ENCODE measurements around the gene PON1. TPM values are rescaled to one million over a fixed set of nuclear protein-coding genes. Genes with fewer than 3 reads are reported as not detected.

PON1 gene
- total RNA-seq, 1 donor from 2014 or later = 8.9 TPM

DNA sequence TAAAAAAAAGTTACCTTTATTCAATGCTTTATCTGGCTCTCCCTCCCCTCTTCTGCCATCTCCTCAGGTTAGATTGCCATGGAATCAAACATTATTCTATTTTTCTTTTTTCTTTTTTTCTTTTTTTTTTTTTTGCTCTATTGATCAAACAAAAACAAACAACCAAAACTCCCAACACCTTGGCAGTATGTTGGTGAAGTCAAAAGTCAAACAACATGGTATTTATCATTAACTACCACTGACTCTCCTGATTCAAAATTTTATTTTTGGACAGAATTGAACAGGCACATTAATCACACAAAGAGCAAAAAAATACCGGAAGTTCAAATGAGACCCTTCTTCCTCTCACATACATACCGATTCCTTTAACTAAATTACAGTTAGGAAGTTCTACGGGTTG lies 6.4 kb downstream of the PON1 start:
- no peak for DNase-seq (ENCODE audit: low spot score)

- DNase-seq (ENCODE audit: low spot score) = no peak
Observed at GRCh38 chr7:95317546-95317945, 6.8 kb downstream of the PON1 start.

DNA sequence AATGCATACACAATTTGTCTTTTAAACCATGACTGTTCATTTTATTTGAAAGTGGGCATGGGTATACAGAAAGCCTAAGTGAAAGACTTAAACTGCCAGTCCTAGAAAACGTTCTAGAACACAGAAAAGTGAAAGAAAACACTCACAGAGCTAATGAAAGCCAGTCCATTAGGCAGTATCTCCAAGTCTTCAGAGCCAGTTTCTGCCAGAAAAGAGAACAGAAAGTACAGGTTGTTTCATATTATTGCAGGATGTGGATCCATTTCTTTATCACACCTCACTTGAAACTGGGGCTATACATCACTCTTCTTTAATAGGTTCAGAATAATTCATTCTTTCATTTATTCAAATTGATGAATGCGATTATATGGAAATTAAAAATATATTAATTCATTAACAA lies 7.7 kb downstream of the PON1 start:
- DNase-seq (ENCODE audit: low spot score) = no peak

DNA sequence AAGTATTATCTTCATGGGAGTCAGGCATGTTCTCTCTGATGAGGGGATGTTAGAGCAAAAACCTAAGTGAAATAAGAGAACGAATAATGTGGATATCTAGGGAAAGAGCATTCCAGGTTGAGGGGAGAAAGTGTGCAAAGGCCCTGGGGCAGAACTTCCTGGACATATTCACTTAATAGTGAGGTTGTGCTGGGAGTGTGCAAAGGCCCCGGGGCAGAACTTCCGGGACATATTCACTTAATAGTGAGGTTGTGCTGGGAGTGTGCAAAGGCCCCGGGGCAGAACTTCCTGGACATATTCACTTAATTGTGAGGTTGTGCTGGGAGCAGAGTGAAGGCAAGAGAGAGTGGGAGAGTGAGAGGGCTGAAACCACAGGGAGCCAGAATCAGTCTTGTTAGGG lies 11.8 kb downstream of the PON1 start:
- DNase-seq (ENCODE audit: low spot score) = no peak

- DNase-seq (ENCODE audit: low spot score) = no peak
Observed at GRCh38 chr7:95311389-95311788, 12.9 kb downstream of the PON1 start.

GRCh38 chr7:95309951-95310350 lies 14.4 kb downstream of the PON1 start:
- no peak for DNase-seq (ENCODE audit: low spot score)

- no peak for DNase-seq (ENCODE audit: low spot score)
Observed at GRCh38 chr7:95304990-95305389, 19.3 kb downstream of the PON1 start.

DNA sequence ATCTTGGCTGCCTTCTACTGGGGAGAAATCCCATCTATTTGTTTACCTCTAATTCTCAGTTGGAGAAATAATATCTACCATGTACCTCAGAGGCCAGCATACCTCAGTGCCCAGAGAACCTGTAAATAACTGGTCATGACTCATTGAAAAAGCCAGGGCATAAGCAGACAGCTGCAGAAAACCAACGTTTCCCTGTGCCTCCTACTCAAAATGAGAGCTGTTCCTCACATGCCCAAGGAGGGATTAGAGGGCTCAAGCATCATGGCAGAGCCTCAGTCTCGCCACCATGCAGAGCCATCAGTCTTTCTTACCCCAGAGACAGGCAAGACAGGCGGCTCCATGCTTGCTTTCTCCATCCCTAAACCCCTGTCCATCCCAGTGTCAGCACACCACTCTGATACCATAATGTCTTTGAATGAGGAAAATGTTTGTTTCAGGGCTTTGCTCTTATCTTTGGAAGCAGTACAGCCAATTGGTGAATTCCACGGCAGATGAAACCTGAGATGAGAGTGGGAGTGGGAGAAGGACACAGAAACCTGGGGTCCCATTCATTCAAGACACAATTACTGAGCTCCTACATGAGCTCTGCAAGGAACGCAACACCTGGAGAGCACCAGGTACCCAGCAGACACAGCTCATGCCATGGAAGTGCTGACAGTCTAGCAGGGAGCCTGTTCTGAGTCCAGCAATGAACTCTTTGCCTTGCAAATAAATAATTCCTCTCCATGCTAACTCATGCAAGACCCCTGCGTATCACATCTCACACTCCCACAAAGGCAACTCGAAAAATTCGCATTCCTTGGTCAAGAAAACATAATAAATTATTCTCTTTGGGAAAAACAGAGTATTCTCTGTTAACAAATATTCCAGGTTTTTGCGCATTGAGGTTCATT lies 21.1 kb downstream of the PON1 start:
- no peak for DNase-seq (ENCODE audit: low spot score)

GRCh38 chr7:95298091-95298490 lies 26.2 kb downstream of the PON1 start:
- no peak for DNase-seq (ENCODE audit: low spot score)

- no peak for DNase-seq (ENCODE audit: low spot score)
Observed at GRCh38 chr7:95297041-95297440, 27.3 kb downstream of the PON1 start.

DNA sequence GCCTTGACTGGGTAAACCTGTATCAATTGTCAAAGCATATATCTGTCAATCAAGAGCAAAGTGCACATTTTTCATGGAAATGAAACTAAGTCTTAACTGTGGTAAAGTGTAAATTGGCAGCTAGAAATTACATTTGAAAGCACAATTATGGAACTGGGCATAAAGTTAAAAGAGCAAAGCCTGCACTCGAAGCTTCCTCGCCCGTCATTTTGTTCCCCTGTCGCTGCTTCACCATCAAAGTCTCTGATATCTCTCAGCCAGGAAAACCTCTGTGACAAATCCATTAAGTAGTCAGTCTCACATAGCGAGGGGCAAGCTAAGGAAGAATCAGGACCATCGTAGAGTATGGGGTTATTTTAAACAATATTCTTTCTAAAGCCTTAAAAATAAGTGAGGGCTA lies 27.9 kb downstream of the PON1 start:
- no peak for DNase-seq (ENCODE audit: low spot score)

DNA sequence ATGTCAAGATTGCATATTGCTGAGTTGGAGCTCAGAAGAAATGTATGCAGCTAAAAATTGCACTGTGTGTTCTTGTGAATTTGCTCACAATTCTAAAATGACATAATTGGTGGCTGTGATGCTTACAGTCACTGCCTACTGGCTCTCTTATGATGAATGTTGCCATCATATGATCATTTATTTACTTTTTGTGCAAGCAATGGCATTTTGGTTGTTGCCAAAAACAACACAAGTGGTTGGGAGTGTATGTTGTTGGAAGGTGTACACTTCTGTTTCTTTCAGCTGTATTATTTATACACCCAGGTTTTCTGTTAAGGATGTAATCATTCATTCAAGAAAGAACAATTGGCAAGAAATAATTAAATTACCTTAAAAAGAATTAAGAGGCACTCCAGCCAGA lies 28.9 kb downstream of the PON1 start:
- no peak for DNase-seq (ENCODE audit: low spot score)

DNA sequence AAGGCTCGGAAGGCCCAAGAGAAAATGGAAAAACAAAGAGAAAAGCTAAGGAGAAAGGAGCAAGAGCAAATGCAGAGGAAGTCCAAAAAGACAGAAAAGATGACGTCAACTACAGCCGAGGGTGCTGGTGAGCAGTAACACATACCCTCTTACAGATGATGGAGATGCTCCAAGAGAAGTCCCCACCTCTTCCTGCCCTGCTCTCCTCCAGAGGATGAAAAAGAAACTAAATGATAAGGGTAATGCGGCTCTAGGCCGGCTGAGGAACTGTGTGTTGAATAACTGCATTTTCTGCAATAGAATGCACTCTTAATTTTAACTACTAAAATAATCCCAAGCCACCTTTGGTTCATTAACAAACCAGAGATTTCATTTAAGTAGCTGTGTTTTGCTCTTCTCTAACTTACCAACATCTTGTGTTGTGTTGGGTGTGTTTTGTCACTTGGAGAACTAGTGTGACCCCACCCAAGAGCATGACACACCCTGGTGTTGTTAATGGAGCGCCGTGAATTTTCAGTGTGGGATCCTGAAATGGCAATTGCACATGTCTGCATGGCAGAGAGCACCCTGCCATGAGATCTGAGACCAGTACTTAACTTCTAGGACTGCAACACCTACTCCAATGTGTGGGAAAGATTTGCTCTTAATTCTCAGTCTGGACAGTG lies 34.0 kb downstream of the PON1 start:
- DNase-seq (ENCODE audit: low spot score) = no peak

DNA sequence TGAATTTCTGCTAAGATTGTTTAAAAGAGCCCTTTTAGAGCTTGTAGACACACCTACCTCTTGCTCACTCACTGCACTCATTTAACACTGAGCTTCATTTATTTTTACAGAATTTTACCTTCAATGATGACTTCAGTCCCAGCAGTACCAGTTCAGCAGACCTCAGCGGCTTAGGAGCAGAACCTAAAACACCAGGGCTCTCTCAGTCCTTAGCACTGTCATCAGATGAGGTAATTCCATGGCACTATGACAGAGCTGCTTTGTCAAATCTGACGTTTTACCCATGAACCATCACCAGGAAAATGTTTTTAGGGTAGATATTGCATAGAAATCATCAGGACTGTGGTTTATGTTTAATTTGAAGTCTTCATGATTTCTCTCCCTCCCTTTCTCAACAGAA lies 38.2 kb downstream of the PON1 start:
- no peak for DNase-seq (ENCODE audit: low spot score)

GRCh38 chr7:95279417-95279816 lies 44.9 kb downstream of the PON1 start:
- DNase-seq (ENCODE audit: low spot score) = no peak

GRCh38 chr7:95276114-95276513 lies 48.2 kb downstream of the PON1 start:
- no peak for DNase-seq (ENCODE audit: low spot score)

DNA sequence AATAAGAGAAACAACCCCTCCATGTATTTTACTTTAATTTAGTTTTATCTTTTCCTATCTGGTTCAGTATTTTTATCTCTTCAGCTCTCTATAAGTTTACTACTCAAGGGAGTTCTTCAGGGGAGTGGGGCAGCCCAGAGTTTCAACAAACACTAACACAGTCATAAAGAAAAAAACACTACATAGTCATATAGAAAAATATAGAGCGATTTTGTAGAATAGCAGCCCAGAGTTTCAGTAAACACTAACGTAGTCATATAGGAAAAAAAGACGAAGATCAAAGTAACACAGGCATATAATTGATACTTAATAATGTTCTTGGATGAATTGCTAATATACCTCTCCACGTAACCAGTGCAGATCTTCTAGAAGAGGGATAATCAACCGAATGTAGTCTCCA lies 54.7 kb downstream of the PON1 start:
- DNase-seq (ENCODE audit: low spot score) = no peak

GRCh38 chr7:95267754-95268153 lies 56.6 kb downstream of the PON1 start:
- no peak for DNase-seq (ENCODE audit: low spot score)

- no peak for DNase-seq (ENCODE audit: low spot score)
Observed at GRCh38 chr7:95265634-95266033, 58.7 kb downstream of the PON1 start.

- no peak for DNase-seq (ENCODE audit: low spot score)
Observed at GRCh38 chr7:95264363-95264891, 59.9 kb downstream of the PON1 start.

GRCh38 chr7:95263785-95264362 lies 60.5 kb downstream of the PON1 start:
- no peak for DNase-seq (ENCODE audit: low spot score)

GRCh38 chr7:95262875-95263274 lies 61.5 kb downstream of the PON1 start:
- no peak for DNase-seq (ENCODE audit: low spot score)

Data from mucosa of gallbladder (tissue), 1 donor.